Activated CD4-positive, alpha-beta T cell treated with anti-CD3 and anti-CD28 coated beads for 4 hours (primary cell): Measurements from ENCODE around the gene SMARCD1.

Experiments used
- DNase-seq, 2 donors: peaks; one replicate each; pipeline ENCODE4 v3.0.0-alpha.2; 2020

Gene SMARCD1

GRCh38 chr12:50084775-50085614, at the start of gene SMARCD1:
SMARCD1 (plus strand) TSS chr12:50085342; CDS start chr12:50085370, 28 bp downstream.
- DNase-seq: peak; percentile 82 to 85

GRCh38 chr12:50038336-50038735, 46.8 kb upstream of the SMARCD1 start:
- no peak for DNase-seq

DNA sequence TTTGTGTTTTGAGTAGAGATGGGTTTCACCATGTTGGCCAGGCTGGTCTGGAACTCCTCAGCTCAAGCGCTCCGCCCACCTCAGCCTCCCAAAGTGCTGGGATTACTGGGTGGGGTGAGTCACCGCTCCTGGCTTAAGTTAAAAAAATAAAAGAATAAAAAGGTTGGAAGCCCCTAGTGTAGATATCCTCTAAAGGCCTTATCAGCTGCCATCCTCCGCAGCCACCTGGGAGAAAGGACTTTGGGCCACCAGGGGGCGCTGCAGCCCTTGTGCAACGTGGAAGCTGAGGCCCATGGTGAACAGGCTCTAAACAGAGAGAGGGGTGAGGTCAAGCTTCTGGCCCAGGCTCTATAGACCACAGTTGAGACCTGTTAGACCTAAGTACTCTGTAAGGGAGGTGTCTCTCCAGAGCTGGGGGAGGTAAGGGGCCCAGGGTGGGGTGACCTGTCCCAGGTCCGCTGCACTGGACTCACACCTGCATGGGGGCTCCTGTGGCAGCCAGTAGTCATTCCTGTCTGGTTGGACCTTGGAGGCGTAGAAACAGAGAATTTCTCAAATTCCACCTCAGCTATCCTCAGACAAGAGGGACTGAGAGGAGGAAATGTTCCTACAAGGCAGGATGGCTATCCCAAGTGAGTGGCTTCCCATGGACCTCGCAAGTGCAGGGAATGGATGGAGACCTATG, 45.8 kb upstream of the SMARCD1 start:
- peak; percentile 79 to 85 for DNase-seq

GRCh38 chr12:50040657-50041056, 44.5 kb upstream of the SMARCD1 start:
- no peak for DNase-seq

GRCh38 chr12:50041062-50041860, 43.9 kb upstream of the SMARCD1 start:
- DNase-seq: no peak

DNA sequence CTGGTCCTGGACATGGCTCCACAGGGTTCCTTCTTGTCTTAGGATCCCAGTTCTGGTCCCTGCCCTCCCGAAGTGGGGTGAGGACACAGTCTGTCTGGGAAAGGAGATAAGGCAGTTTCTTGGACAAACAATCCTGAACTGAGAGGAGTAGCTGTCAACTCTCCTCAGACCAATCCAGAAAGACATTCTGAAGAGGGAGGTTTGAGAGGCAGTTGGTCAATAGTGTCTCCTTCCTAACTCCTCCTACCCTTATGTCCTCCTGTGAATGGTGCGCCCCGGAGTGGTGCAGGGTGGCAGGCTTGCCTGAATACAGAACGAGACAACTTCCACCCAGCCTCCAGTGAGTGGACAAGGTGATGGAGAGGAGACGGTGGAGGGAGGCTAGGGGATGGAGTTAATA, 43.2 kb upstream of the SMARCD1 start:
- DNase-seq: no peak

- peak in 1 of 2 donors; percentile 23 for DNase-seq
Measured at GRCh38 chr12:50042693-50043092, 42.4 kb upstream of the SMARCD1 start.

DNA sequence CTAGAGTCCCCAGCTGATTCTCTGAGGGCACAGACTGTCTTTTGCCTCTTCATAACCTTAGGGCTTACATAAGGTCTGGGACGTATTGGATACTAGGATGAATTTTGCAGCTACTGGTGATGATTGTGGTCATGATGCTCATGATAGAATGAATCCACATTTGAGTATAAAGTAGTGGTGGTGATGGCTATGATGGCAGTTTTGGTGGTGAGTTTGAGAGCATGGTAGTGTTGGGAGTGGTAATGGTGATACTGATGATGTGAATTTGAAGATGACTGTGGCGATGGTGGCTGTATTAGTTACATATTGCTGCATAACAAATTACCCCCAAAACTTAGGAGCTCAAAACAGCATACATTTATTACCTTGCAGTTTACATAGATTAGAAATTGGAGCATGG, 41.8 kb upstream of the SMARCD1 start:
- no peak for DNase-seq

GRCh38 chr12:50043854-50044253, 41.3 kb upstream of the SMARCD1 start:
- no peak for DNase-seq

GRCh38 chr12:50047693-50048250, 37.4 kb upstream of the SMARCD1 start:
- DNase-seq: no peak

- no peak for DNase-seq
Measured at GRCh38 chr12:50049254-50050118, 35.7 kb upstream of the SMARCD1 start.

DNA sequence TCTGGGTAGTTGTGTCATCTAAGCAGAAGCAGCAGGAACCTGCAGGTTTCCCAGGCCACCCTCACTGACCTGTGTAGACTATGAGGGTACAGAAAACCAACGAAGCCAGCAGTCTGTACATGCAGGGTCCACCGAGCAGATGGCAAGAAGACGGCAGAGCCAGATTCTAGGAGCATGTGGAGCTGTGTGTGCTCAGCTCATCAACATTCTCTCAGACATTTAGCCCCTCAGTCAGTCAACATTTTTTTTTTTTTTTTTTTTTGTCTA, 35.1 kb upstream of the SMARCD1 start:
- no peak for DNase-seq

GRCh38 chr12:50050410-50051098, 34.6 kb upstream of the SMARCD1 start:
- DNase-seq: no peak

DNA sequence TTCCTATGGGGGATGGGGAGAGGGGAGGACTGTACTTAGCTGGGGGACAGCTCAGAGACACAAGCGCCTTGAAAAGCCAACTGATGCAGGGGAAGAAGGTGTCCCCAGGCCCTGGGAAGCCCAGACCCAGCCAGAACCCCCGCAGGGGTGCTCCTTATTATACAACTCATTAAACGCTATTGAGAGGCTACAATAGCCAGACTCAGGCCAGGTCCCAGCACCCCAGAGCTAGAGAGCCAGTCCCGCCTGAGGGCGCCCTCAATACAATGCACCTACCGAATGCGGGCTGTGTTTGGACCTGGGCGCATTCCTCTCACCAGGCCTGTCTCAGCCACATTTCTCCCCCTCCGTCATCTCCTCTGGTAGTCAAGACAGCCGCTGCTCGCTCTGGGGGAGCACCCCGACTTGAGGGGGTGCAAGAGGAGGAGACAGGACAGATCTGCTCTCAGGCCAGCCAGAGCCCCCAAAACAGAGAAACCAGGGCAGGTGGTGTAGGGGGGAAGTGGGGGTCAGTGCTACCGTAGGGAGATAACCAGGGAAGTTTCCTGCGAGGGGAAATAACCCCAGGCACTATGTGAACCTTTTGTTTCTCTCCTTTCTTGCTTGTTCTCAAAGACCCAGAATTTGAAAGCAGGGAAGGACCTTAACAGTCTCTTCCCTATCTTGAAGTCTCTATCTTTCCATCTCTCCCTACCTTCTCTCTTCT, 33.9 kb upstream of the SMARCD1 start:
- DNase-seq: no peak

GRCh38 chr12:50052544-50052943, 32.6 kb upstream of the SMARCD1 start:
- DNase-seq: no peak

DNA sequence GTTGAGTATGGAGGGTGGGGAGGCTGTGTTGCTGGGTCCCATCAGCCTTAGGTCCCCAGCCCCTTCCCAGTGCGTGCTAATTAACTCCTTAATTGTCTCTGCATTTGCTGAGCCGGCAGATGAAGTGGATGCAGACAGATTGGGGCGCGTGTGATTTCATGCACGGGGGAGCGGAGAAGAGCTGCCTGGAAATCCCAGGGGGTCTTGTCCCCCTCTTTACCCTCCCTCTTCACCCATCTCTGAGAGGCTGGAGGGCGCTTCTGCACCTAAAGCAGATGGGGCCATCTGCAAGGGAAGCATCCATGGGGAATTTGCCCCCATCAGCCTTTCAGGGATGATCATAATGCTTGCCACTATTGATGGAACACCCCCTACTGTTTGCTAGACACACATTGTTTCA, 32.2 kb upstream of the SMARCD1 start:
- DNase-seq: no peak

GRCh38 chr12:50053583-50053982, 31.6 kb upstream of the SMARCD1 start:
- no peak for DNase-seq

DNA sequence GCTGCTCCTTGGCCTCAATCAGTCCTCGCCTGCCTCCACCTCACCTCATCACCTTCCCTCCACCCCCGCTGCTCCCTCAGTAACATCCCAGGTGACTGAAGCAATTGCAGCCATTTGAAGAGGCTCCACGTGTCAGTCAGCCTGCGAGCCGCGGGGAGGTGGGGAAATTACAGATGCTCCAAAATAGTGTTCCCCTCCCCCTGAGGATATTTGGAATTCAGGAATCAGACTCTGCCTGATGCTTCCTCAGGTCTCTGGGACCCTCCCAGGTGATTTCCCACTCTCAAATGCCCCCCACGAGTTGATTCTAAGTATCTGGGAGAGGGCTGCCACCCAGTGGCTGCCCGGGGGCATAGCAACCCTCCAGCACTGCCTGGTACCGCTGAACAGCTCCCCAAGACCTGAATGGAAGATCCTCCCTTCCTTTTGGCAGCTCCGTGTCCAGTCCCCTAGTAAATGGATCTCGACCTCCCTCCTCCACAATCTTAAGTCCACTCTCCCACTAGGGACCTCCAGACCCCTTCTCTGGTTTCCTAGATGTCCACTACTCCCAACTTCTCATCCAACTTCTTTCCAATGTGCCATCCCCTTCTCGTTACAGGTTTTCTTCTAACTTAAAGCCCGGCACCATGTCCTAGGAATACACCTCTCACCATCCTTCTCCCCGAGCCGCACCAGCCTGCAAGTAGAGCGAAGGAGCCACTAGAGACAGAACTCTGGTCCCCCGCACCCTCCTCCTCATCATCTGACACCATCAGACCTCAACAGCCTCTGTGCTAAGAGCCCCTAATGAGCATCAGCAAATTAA, 29.1 kb upstream of the SMARCD1 start:
- DNase-seq: peak; percentile 55 to 62

GRCh38 chr12:50056639-50056976, 28.5 kb upstream of the SMARCD1 start:
- no peak for DNase-seq
